H1 (cell line): ENCODE data around the gene TAF7. TPM values are rescaled to one million over a fixed set of nuclear protein-coding genes. Genes with fewer than 3 reads are reported as not detected.

Experiments used
- CTCF ChIA-PET: fragments of 300-600 bp; sonication (Branson Sonifier 250); formaldehyde crosslinking; loops from one replicate; lab custom pipeline; 2021; ENCODE audit not compliant: partially characterized antibody; lab: Charles Lee
- POLR2A ChIA-PET: fragments of 300-600 bp; sonication (Branson Sonifier 250); formaldehyde crosslinking; loops from one replicate; lab custom pipeline; 2021; ENCODE audit warnings: inconsistent platforms; ENCODE audit not compliant: partially characterized antibody; lab: Charles Lee
- DNase-seq, 2 experiments: peaks; one replicate each; pipeline versions ENCODE4 v3.0.0 to v3.0.0-alpha.2; 2010 to 2022; ENCODE audit warnings: low spot score in 2 of 2, low read depth in 1 of 2, mixed read lengths in 1 of 2
- FAIRE-seq: peaks from 2 replicates; lab custom pipeline; 2011; peaks lifted over from hg19 to GRCh38; lab: Jason Lieb, UNC
- H2AFZ ChIP-seq: 2 replicates; pipeline ENCODE4 v1.8.1; 2012; ENCODE audit warnings: low read length, inconsistent platforms
- H2AK5ac ChIP-seq: 2 replicates; pipeline ENCODE4 v1.6.1; 2013; ENCODE audit warnings: low read depth, low read length
- H2BK120ac ChIP-seq: replicated peaks from 2 replicates; pipeline ENCODE3; 2013; ENCODE audit warnings: low read depth, low read length, inconsistent platforms
- H2BK12ac ChIP-seq: 2 replicates; pipeline ENCODE4 v1.6.1; 2013; ENCODE audit warnings: low read depth, low read length
- H2BK15ac ChIP-seq: 2 replicates; pipeline ENCODE4 v1.6.1; 2013; ENCODE audit warnings: low read length
- H2BK20ac ChIP-seq: 2 replicates; pipeline ENCODE4 v1.6.1; 2013; ENCODE audit warnings: low read length
- H2BK5ac ChIP-seq: 2 replicates; pipeline ENCODE4 v1.6.1; 2013; ENCODE audit warnings: low read depth, low read length
- H3K14ac ChIP-seq: 2 replicates; pipeline ENCODE4 v1.6.1; 2013; ENCODE audit warnings: inconsistent platforms; ENCODE audit not compliant: insufficient read length
- H3K18ac ChIP-seq: 2 replicates; pipeline ENCODE4 v1.6.1; 2013; ENCODE audit warnings: low read length; ENCODE audit errors: extremely low read depth
- H3K23ac ChIP-seq: 2 replicates; pipeline ENCODE4 v1.6.1; 2013; ENCODE audit warnings: inconsistent platforms; ENCODE audit not compliant: insufficient read length
- H3K23me2 ChIP-seq: 2 replicates; pipeline ENCODE4 v1.6.1; 2013; ENCODE audit warnings: low read depth, low read length
- H3K27ac ChIP-seq: 2 replicates; pipeline ENCODE4 v1.6.1; 2011; ENCODE audit warnings: low read depth, low read length, inconsistent platforms
- H3K27me3 ChIP-seq, 4 experiments: replicated peaks in 1 of 4; 1 replicate in 1 of 4; 2 replicates in 3 of 4; pipeline versions ENCODE4 v1.6.1 to v1.8.1; 2011 to 2013; ENCODE audit warnings: low read length in 3 of 4, mild to moderate bottlenecking in 3 of 4, inconsistent platforms in 2 of 4, mixed read lengths in 2 of 4, moderate library complexity in 1 of 4; ENCODE audit not compliant: control insufficient read depth in 3 of 4, insufficient read depth in 3 of 4; ENCODE audit errors: extremely low read depth in 1 of 4
- H3K36me3 ChIP-seq, 4 experiments: 2 replicates each; pipeline versions ENCODE4 v1.6.1 to v1.8.1; 2011 to 2013; ENCODE audit warnings: mild to moderate bottlenecking in 4 of 4, low read length in 3 of 4, moderate library complexity in 2 of 4, control low read depth in 1 of 4, inconsistent platforms in 1 of 4; ENCODE audit not compliant: insufficient read depth in 4 of 4, control insufficient read depth in 2 of 4
- H3K4ac ChIP-seq: replicated peaks from 2 replicates; pipeline ENCODE3; 2013; ENCODE audit warnings: low read length, low read depth, mixed read lengths, inconsistent platforms; ENCODE audit not compliant: insufficient read length
- H3K4me1 ChIP-seq, 4 experiments: replicated peaks in 1 of 4; 1 replicate in 1 of 4; 2 replicates in 3 of 4; pipeline versions ENCODE4 v1.6.1 to v1.8.1; 2011 to 2013; ENCODE audit warnings: low read length in 3 of 4, inconsistent platforms in 2 of 4, mixed read lengths in 1 of 4; ENCODE audit not compliant: insufficient read depth in 4 of 4, control insufficient read depth in 3 of 4
- H3K4me2 ChIP-seq, 2 experiments: 2 replicates each; pipeline versions ENCODE4 v1.6.1 to v1.8.1; 2011 to 2013; ENCODE audit warnings: low read depth in 2 of 2, low read length in 2 of 2, control low read depth in 1 of 2, inconsistent platforms in 1 of 2, mild to moderate bottlenecking in 1 of 2; ENCODE audit not compliant: insufficient read depth in 1 of 2
- H3K4me3 ChIP-seq, 4 experiments: fragments of 200-600, 300-600 bp in 1 of 4; sonication (generic), shearing (Covaris generic), sonication (Bioruptor Twin) in 1 of 4; 2 replicates each; pipeline versions ENCODE4 v1.5.1 to v1.8.1; 2011 to 2016; ENCODE audit warnings: low read length in 4 of 4, low read depth in 3 of 4, control low read depth in 2 of 4, inconsistent platforms in 2 of 4, mild to moderate bottlenecking in 2 of 4, mixed read lengths in 1 of 4, moderate library complexity in 1 of 4; ENCODE audit not compliant: insufficient read depth in 2 of 4; ENCODE audit errors: extremely low read depth in 1 of 4
- H3K56ac ChIP-seq: replicated peaks from 2 replicates; pipeline ENCODE3; 2013; ENCODE audit warnings: low read depth, mild to moderate bottlenecking, mixed read lengths, low read length, inconsistent platforms; ENCODE audit not compliant: insufficient read length
- H3K79me1 ChIP-seq: 2 replicates; pipeline ENCODE4 v1.6.1; 2013; ENCODE audit warnings: low read depth, low read length, control low read depth
- H3K79me2 ChIP-seq, 2 experiments: 2 replicates each; pipeline versions ENCODE4 v1.6.1 to v1.8.1; 2012 to 2013; ENCODE audit warnings: low read length in 2 of 2, mild to moderate bottlenecking in 2 of 2, inconsistent platforms in 1 of 2; ENCODE audit not compliant: insufficient read depth in 2 of 2, control insufficient read depth in 1 of 2
- H3K9ac ChIP-seq, 4 experiments: replicated peaks in 1 of 4; 1 replicate in 1 of 4; 2 replicates in 3 of 4; pipeline versions ENCODE4 v1.6.1 to v1.8.1; 2011 to 2013; ENCODE audit warnings: low read depth in 3 of 4, low read length in 3 of 4, control low read depth in 2 of 4, mild to moderate bottlenecking in 2 of 4, moderate library complexity in 2 of 4, inconsistent platforms in 1 of 4; ENCODE audit errors: extremely low read depth in 1 of 4
- H3K9me3 ChIP-seq, 2 experiments: 2 replicates each; pipeline versions ENCODE4 v1.6.1 to v1.8.1; 2012 to 2013; ENCODE audit warnings: mild to moderate bottlenecking in 2 of 2, moderate library complexity in 2 of 2, control low read depth in 1 of 2, inconsistent platforms in 1 of 2, low read depth in 1 of 2, low read length in 1 of 2, mixed read lengths in 1 of 2; ENCODE audit not compliant: insufficient read depth in 2 of 2
- H4K20me1 ChIP-seq, 2 experiments: replicated peaks in 1 of 2; 2 replicates each; pipeline versions ENCODE3 to v1.8.1; 2011 to 2013; ENCODE audit warnings: inconsistent platforms in 2 of 2, low read length in 2 of 2, mild to moderate bottlenecking in 1 of 2; ENCODE audit not compliant: insufficient read depth in 2 of 2, control insufficient read depth in 1 of 2
- H4K5ac ChIP-seq: 2 replicates; pipeline ENCODE4 v1.6.1; 2013; ENCODE audit warnings: low read length, low read depth, mixed read lengths, inconsistent platforms; ENCODE audit not compliant: insufficient read length
- H4K8ac ChIP-seq: 2 replicates; pipeline ENCODE4 v1.8.0; 2013; ENCODE audit warnings: mild to moderate bottlenecking, moderate library complexity, low read length, inconsistent platforms; ENCODE audit not compliant: insufficient read depth; ENCODE audit errors: extremely low read depth
- H4K91ac ChIP-seq: replicated peaks from 2 replicates; pipeline ENCODE3; 2013; ENCODE audit warnings: low read length, mixed read lengths, inconsistent platforms; ENCODE audit not compliant: insufficient read length
- CBX5 ChIP-seq: fragments of 300-800, 300-1000 bp; sonication (generic); IDR thresholded peaks from 2 replicates; pipeline ENCODE4 v1.7.1; 2016; ENCODE audit warnings: antibody characterized with exemption, low read length, low read depth
- E2F6 ChIP-seq: IDR thresholded peaks from 2 replicates; pipeline ENCODE4 v1.6.1; 2012; ENCODE audit warnings: inconsistent platforms
- GABPA ChIP-seq: IDR thresholded peaks from 2 replicates; pipeline ENCODE4 v1.6.1; 2011; ENCODE audit warnings: mild to moderate bottlenecking, low read length, moderate library complexity, borderline replicate concordance; ENCODE audit not compliant: insufficient read depth
- NANOG ChIP-seq: IDR thresholded peaks from 2 replicates; pipeline ENCODE4 v1.6.1; 2011; ENCODE audit warnings: low read length, low read depth, mild to moderate bottlenecking, inconsistent platforms; ENCODE audit not compliant: insufficient read depth, poor library complexity, severe bottlenecking
- NRF1 ChIP-seq: IDR thresholded peaks from 2 replicates; pipeline ENCODE4 v1.6.1; 2011; ENCODE audit warnings: mild to moderate bottlenecking, low read depth, low read length, improper control_type of control experiment
- POLR2AphosphoS5 ChIP-seq: IDR thresholded peaks from 2 replicates; pipeline ENCODE4 v1.6.1; 2011; ENCODE audit warnings: low read depth, low read length
- POU5F1 ChIP-seq: IDR thresholded peaks from 2 replicates; pipeline ENCODE4 v1.6.1; 2011; ENCODE audit warnings: low read depth, mild to moderate bottlenecking, low read length, moderate library complexity
- RAD21 ChIP-seq, 2 experiments: IDR thresholded peaks in 1 of 2; conservative IDR thresholded peaks in 1 of 2; 2 replicates each; pipeline ENCODE4 v1.6.1; 2011; ENCODE audit warnings: low read depth in 2 of 2, low read length in 2 of 2, improper control_type of control experiment in 1 of 2, inconsistent platforms in 1 of 2, mild to moderate bottlenecking in 1 of 2, moderate library complexity in 1 of 2
- SIRT6 ChIP-seq: IDR thresholded peaks from one replicate; pipeline ENCODE4 v1.7.1; 2012; ENCODE audit warnings: low read length, inconsistent platforms
- SIX5 ChIP-seq: IDR thresholded peaks from 2 replicates; pipeline ENCODE4 v1.6.1; 2011; ENCODE audit warnings: mild to moderate bottlenecking, low read depth, low read length
- SP1 ChIP-seq: IDR thresholded peaks from 2 replicates; pipeline ENCODE4 v1.6.1; 2011; ENCODE audit warnings: low read depth, low read length
- SP4 ChIP-seq: IDR thresholded peaks from 2 replicates; pipeline ENCODE4 v1.6.1; 2012; ENCODE audit warnings: low read length, inconsistent platforms
- SUZ12 ChIP-seq: fragments of 200-600 bp; sonication (generic); IDR thresholded peaks from 2 replicates; pipeline ENCODE4 v1.6.1; 2012; ENCODE audit warnings: mild to moderate bottlenecking, inconsistent platforms, low read length, moderate library complexity, mixed read lengths
- TCF12 ChIP-seq: IDR thresholded peaks from 2 replicates; pipeline ENCODE4 v1.6.1; 2011; ENCODE audit warnings: low read depth, mild to moderate bottlenecking, low read length
- WGBS, 2 experiments: shearing (Covaris generic) in 1 of 2; methylation state at CpG; one replicate each; pipeline versions ENCODE4 v1.1.6 to v1.1.7; 2013 to 2015; ENCODE audit warnings: low lambda C conversion rate in 2 of 2, mixed read lengths in 2 of 2, inconsistent platforms in 1 of 2, low coverage in 1 of 2, missing lambda C conversion rate in 1 of 2; ENCODE audit not compliant: insufficient replicate concordance in 2 of 2, insufficient coverage in 1 of 2, insufficient read length in 1 of 2; ENCODE audit errors: extremely low coverage in 1 of 2, missing lambda C conversion rate in 1 of 2; 5-methylcytosine and 5-hydroxymethylcytosine counted together
- polyA plus RNA-seq, 7 experiments: library from polyadenylated mRNA; depleted of rRNA in 3 of 7; stranded (reverse) in 5 of 7; unstranded in 2 of 7; fragments of >200 nt in 5 of 7; fragments of 200-250 nt in 2 of 7; gene quantifications; 1 replicate in 5 of 7; 2 replicates in 1 of 7; 4 replicates in 1 of 7; pipeline versions ENCODE4 v1.2.1 to v1.2.3, GENCODE V29; 2011 to 2013; ENCODE audit warnings: missing spikeins in 2 of 7, mixed read lengths in 2 of 7
- total RNA-seq: library from RNA; stranded (reverse); fragmentation: NEBNext Ultra II Directional; extraction: Animal tissue kit (Norgen Biotek cat#: 25700); gene quantifications from 2 replicates; pipeline ENCODE4 v1.2.1, GENCODE V29; 2021

Gene TAF7
- total and polyA plus RNA-seq, 2 of the 8 experiments (the other 6 are each of a cell fraction or from before 2014, with no cell fraction given): 29.8 to 101 TPM

DNA sequence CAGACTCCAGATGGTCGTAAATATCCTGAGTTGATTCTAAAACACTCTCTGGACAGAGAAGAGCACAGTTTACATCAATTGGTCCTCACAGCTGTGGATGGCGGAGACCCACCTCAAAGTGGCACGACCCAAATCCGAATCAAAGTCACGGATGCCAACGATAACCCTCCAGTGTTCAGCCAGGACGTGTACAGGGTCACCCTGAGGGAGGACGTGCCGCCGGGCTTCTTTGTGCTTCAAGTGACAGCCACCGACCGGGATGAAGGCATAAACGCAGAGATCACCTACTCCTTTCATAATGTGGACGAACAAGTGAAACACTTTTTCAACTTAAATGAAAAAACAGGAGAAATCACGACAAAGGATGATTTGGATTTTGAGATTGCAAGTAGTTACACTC, 40.1 kb upstream of the TAF7 start:
- no peak overlapping the region for H2BK12ac ChIP-seq
- H4K5ac ChIP-seq: no peak overlapping the region
- FAIRE-seq (no peak), DNase-seq (no peak)
- no peak overlapping the region for H4K8ac ChIP-seq
- H2AK5ac ChIP-seq: no peak overlapping the region
- no peak overlapping the region for H2BK120ac ChIP-seq
- no peak overlapping the region for H4K91ac ChIP-seq
- ChIA-PET CTCF (interaction anchor here (0.7 to 3.4 kb wide), 22 partner anchors 9 to 204 kb away, joined by 3 to 20 read pairs (median 4); partner anchors contain the start of genes PCDHB14, PCDHB15, PCDHB16 and PCDHGA11), POLR2A (interaction anchor here (1.1 kb wide), 1 partner anchor 48 kb away, joined by 3 read pairs; no protein-coding TSS in a partner anchor)
- H3K4ac ChIP-seq: no peak overlapping the region
- no peak overlapping the region for H3K18ac ChIP-seq
- peaks cover 43 to 56% of the 10 kb centered on the region in 2 experiments for H3K9me3 ChIP-seq
- H3K9ac ChIP-seq: no peak overlapping the region
- H2BK20ac ChIP-seq: no peak overlapping the region
- WGBS, 2 experiments: 91% methylated on average over 15 of the region's 15 CpGs; no CpG with 5 or more reads in 1 of the 2 experiments
- no peaks in the 10 kb centered on the region for H4K20me1 ChIP-seq
- no peak overlapping the region for H3K4me2 ChIP-seq
- no peak overlapping the region for H3K4me3 ChIP-seq
- no peak overlapping the region for H2BK5ac ChIP-seq
- H3K27ac ChIP-seq: no peak overlapping the region
- H2AFZ ChIP-seq: no peak overlapping the region
- no peak overlapping the region for H3K23ac ChIP-seq
- H3K79me2 ChIP-seq: no peaks in the 10 kb centered on the region
- H3K27me3 ChIP-seq: no peaks in the 10 kb centered on the region
- no peak overlapping the region for H3K56ac ChIP-seq
- no peak overlapping the region for H3K14ac ChIP-seq
- H2BK15ac ChIP-seq: no peak overlapping the region
- no peaks in the 10 kb centered on the region for H3K23me2 ChIP-seq
- peaks cover 0 to 3% (median under 1%) of the 10 kb centered on the region in 4 experiments; a peak in 1 of 7 replicates for H3K4me1 ChIP-seq
- H3K79me1 ChIP-seq: no peaks in the 10 kb centered on the region
- H3K36me3 ChIP-seq: peaks cover 0 to 8% (median 3%) of the 10 kb centered on the region in 4 experiments; a peak in 4 of 8 replicates
- no peak for TF ChIP-seq GABPA
- no peak for TF ChIP-seq CBX5
- no peak for TF ChIP-seq TCF12
- TF ChIP-seq SUZ12: no peak
- TF ChIP-seq E2F6: no peak
- no peak for TF ChIP-seq SIRT6
- TF ChIP-seq SIX5: no peak
- no peak for TF ChIP-seq RAD21 (IDR thresholded peaks at IDR 0.05 in 1 of 2, conservative IDR thresholded peaks at IDR 0.05 in 1 of 2; ENCODE audit: low read depth in 2 of 2, low read length in 2 of 2)
- TF ChIP-seq NRF1: no peak
- TF ChIP-seq POU5F1: no peak
- no peak for TF ChIP-seq SP1
- TF ChIP-seq POLR2AphosphoS5: no peak
- no peak for TF ChIP-seq SP4
- TF ChIP-seq NANOG: no peak
